ENCODE data around the gene C17orf114.

DNA sequence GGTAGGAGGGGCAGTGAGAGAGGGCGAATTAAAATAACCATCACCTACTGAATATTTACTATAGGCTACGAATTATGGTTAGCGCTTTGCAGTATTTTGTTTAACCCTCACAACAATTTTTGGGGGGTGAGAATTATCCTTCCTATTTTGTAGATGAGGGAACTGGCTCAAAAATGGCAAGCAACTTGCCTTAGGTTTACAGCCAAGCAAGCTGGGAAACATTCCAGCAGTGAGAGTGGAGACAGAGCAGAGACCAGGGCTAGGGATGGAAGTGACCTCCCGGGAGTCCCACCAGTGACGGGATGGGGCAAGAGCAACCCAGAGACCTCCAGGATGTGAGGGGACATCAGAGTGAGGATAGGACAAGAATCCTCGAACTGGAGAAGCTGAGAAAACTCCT is 15.6 kb downstream of the C17orf114 start:
- TF ChIP-seq, protein P1, sequence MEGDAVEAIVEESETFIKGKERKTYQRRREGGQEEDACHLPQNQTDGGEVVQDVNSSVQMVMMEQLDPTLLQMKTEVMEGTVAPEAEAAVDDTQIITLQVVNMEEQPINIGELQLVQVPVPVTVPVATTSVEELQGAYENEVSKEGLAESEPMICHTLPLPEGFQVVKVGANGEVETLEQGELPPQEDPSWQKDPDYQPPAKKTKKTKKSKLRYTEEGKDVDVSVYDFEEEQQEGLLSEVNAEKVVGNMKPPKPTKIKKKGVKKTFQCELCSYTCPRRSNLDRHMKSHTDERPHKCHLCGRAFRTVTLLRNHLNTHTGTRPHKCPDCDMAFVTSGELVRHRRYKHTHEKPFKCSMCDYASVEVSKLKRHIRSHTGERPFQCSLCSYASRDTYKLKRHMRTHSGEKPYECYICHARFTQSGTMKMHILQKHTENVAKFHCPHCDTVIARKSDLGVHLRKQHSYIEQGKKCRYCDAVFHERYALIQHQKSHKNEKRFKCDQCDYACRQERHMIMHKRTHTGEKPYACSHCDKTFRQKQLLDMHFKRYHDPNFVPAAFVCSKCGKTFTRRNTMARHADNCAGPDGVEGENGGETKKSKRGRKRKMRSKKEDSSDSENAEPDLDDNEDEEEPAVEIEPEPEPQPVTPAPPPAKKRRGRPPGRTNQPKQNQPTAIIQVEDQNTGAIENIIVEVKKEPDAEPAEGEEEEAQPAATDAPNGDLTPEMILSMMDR (IDR thresholded peaks at IDR 0.05; ENCODE audit: low read length), result no peak
- TF ChIP-seq EZH2 (optimal IDR thresholded peaks at IDR 0.05; ENCODE audit: low read depth, low read length) (no peak), EZH2phosphoT487 (IDR thresholded peaks at IDR 0.05; ENCODE audit: low read length) (no peak)

All from MM.1S (cell line).